Peyer's patch (tissue), 4 donors: ENCODE measurements around the gene TRPM6. TPM values are rescaled to one million over a fixed set of nuclear protein-coding genes. Genes with fewer than 3 reads are reported as not detected.

ENCODE experiments used
- DNase-seq, 3 donors: peaks; one replicate each; pipeline ENCODE4 v3.0.0-alpha.2; 2017 to 2019
- H3K27ac ChIP-seq, 4 donors: fragments of 200-600 bp; sonication (generic); one replicate each; pipeline ENCODE4 v1.5.1; 2016 to 2019
- H3K27me3 ChIP-seq, 2 donors: fragments of 200-600 bp; sonication (generic); one replicate each; pipeline ENCODE4 v1.5.1; 2019
- H3K36me3 ChIP-seq, 3 donors: fragments of 200-600 bp; sonication (generic); one replicate each; pipeline ENCODE4 v1.5.1; 2016 to 2019
- H3K4me1 ChIP-seq, 4 donors: fragments of 200-600 bp; sonication (generic); one replicate each; pipeline ENCODE4 v1.5.1; 2016 to 2019
- H3K4me3 ChIP-seq, 4 donors: fragments of 200-600 bp; sonication (generic); 1 replicate in 3 of 4; 2 replicates in 1 of 4; pipeline ENCODE4 v1.5.1; 2016 to 2019; ENCODE audit warnings: mild to moderate bottlenecking in 1 of 4
- H3K9me3 ChIP-seq, 4 donors: fragments of 200-600 bp; sonication (generic); one replicate each; pipeline ENCODE4 v1.5.1; 2016 to 2019; ENCODE audit warnings: mild to moderate bottlenecking in 1 of 4
- CTCF ChIP-seq, 6 experiments: fragments of 450-650 bp in 4 of 6; fragments of 200-600 bp in 2 of 6; sonication (generic) in 1 of 6; IDR thresholded peaks; one replicate each; pipeline ENCODE4 v1.5.1; 2017 to 2019; ENCODE audit warnings: antibody characterized with exemption in 6 of 6, mild to moderate bottlenecking in 3 of 6, moderate library complexity in 1 of 6
- POLR2A ChIP-seq, 2 donors: fragments of 450-650 bp; IDR thresholded peaks; one replicate each; pipeline ENCODE4 v1.5.1; 2017; ENCODE audit warnings: antibody characterized with exemption in 2 of 2, mild to moderate bottlenecking in 2 of 2, moderate library complexity in 2 of 2
- total RNA-seq, 4 donors: library from RNA; depleted of rRNA; stranded (reverse); fragments of >200 nt; gene quantifications; one replicate each; pipeline ENCODE4 v1.1.0, GENCODE V29; 2016

Gene TRPM6
- total RNA-seq, 4 donors from 2014 or later = 3.3 to 25.1 (median 16.2) TPM

GRCh38 chr9:74762950-74763349, 124.8 kb downstream of the TRPM6 start:
- Histone ChIP-seq H3K36me3 (no peaks in the 10 kb centered on the region), H3K4me3 (no peak overlapping the region), H3K4me1 (no peaks in the 10 kb centered on the region), H3K27ac (no peak overlapping the region), H3K27me3 (no peaks in the 10 kb centered on the region), H3K9me3 (no peaks in the 10 kb centered on the region)
- TF ChIP-seq POLR2A (IDR thresholded peaks at IDR 0.05) (no peak), CTCF (IDR thresholded peaks at IDR 0.05) (no peak)
- DNase-seq = no peak

GRCh38 chr9:74760031-74760700, 127.6 kb downstream of the TRPM6 start:
- TF ChIP-seq CTCF (IDR thresholded peaks at IDR 0.05) = no peak
- no peak for TF ChIP-seq POLR2A (IDR thresholded peaks at IDR 0.05)
- Histone ChIP-seq H3K4me1 (no peaks in the 10 kb centered on the region), H3K4me3 (no peak overlapping the region), H3K27me3 (no peaks in the 10 kb centered on the region), H3K27ac (no peak overlapping the region), H3K36me3 (peaks cover 0 to 2% (median 0%) of the 10 kb centered on the region in 3 donors), H3K9me3 (no peaks in the 10 kb centered on the region)
- no peak for DNase-seq

GRCh38 chr9:74755999-74756398, 131.7 kb downstream of the TRPM6 start:
- no peak overlapping the region for H3K4me3 ChIP-seq
- no peaks in the 10 kb centered on the region for H3K27me3 ChIP-seq
- TF ChIP-seq POLR2A (IDR thresholded peaks at IDR 0.05) = no peak
- TF ChIP-seq CTCF (IDR thresholded peaks at IDR 0.05) = no peak
- H3K27ac ChIP-seq = no peak overlapping the region
- H3K9me3 ChIP-seq = no peaks in the 10 kb centered on the region
- H3K36me3 ChIP-seq = peaks cover 0 to 3% (median 0%) of the 10 kb centered on the region in 3 donors
- no peak for DNase-seq
- no peaks in the 10 kb centered on the region for H3K4me1 ChIP-seq

GRCh38 chr9:74755355-74755754, 132.4 kb downstream of the TRPM6 start:
- H3K36me3 ChIP-seq = peaks cover 0 to 3% (median 0%) of the 10 kb centered on the region in 3 donors
- TF ChIP-seq POLR2A (IDR thresholded peaks at IDR 0.05) = no peak
- no peak for TF ChIP-seq CTCF (IDR thresholded peaks at IDR 0.05)
- DNase-seq = no peak
- H3K9me3 ChIP-seq = no peaks in the 10 kb centered on the region
- no peak overlapping the region for H3K4me3 ChIP-seq
- no peak overlapping the region for H3K27ac ChIP-seq
- H3K27me3 ChIP-seq = no peaks in the 10 kb centered on the region
- no peaks in the 10 kb centered on the region for H3K4me1 ChIP-seq

DNA sequence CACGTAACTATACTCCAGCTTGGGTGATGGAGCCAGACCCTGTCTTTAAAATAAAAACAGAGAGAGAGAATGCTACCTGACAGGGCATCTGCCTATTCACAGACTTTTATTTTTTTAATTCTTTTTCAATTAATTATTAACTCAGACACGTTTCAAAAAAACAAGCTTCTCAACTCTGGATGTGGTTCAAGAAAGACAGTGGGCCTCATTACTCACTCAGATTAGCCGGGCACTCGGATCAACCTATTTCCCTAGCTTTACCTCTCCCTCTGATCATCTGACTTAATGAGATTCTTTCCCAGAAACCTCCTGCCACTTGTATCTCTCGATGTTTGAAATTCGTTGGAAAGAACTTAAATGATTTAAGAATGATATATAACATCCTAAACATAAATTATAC, 134.1 kb downstream of the TRPM6 start:
- H3K9me3 ChIP-seq = no peaks in the 10 kb centered on the region
- no peak overlapping the region for H3K4me3 ChIP-seq
- TF ChIP-seq CTCF (IDR thresholded peaks at IDR 0.05) (no peak), POLR2A (IDR thresholded peaks at IDR 0.05) (no peak)
- no peak overlapping the region for H3K27ac ChIP-seq
- peaks cover 0 to 3% (median 0%) of the 10 kb centered on the region in 3 donors for H3K36me3 ChIP-seq
- DNase-seq = no peak
- no peaks in the 10 kb centered on the region for H3K4me1 ChIP-seq
- H3K27me3 ChIP-seq = no peaks in the 10 kb centered on the region
